NCI-H128 (cell line): ENCODE data around the gene MYOCOS.
"Not testable (repeated sequence)": the region's sequence is repeated elsewhere in the genome, so short reads cannot be mapped to it uniquely, and the experiment has no call there.

ENCODE experiments used
- DNase-seq: peaks from one replicate; lab custom pipeline; 2025; ENCODE audit not compliant: unreplicated experiment; lab: John Stamatoyannopoulos, UW

MYOCOS gene

GRCh38 chr1:171622152-171622462 lies at the start of gene MYOCOS:
Gene MYOCOS (plus strand): TSS chr1:171622243. CDS start chr1:171623884, 1,641 bp downstream.
- DNase-seq, result no peak

- DNase-seq, result no peak
Observed at GRCh38 chr1:171576144-171576543, 45.9 kb upstream of the MYOCOS start.

GRCh38 chr1:171581226-171581625 lies 40.8 kb upstream of the MYOCOS start:
- no peak for DNase-seq

- no peak for DNase-seq
Observed at GRCh38 chr1:171581766-171582165, 40.3 kb upstream of the MYOCOS start.

- no peak for DNase-seq
Observed at GRCh38 chr1:171582589-171582988, 39.5 kb upstream of the MYOCOS start.

- DNase-seq, result no peak
Observed at GRCh38 chr1:171583591-171584201, 38.3 kb upstream of the MYOCOS start.

GRCh38 chr1:171585715-171586114 lies 36.3 kb upstream of the MYOCOS start:
- no peak for DNase-seq

- no peak for DNase-seq
Observed at GRCh38 chr1:171588230-171588629, 33.8 kb upstream of the MYOCOS start.

GRCh38 chr1:171590022-171590421 lies 32.0 kb upstream of the MYOCOS start:
- DNase-seq, result no peak

GRCh38 chr1:171595324-171595723 lies 26.7 kb upstream of the MYOCOS start:
- DNase-seq, result no peak

GRCh38 chr1:171596119-171596518 lies 25.9 kb upstream of the MYOCOS start:
- DNase-seq, result no peak

- DNase-seq, result no peak
Observed at GRCh38 chr1:171596705-171597104, 25.3 kb upstream of the MYOCOS start.

GRCh38 chr1:171597203-171597602 lies 24.8 kb upstream of the MYOCOS start:
- no peak for DNase-seq

GRCh38 chr1:171600310-171600709 lies 21.7 kb upstream of the MYOCOS start:
- DNase-seq, result not testable (repeated sequence)

GRCh38 chr1:171600862-171601261 lies 21.2 kb upstream of the MYOCOS start:
- DNase-seq, result no peak

- DNase-seq, result not testable (repeated sequence)
Observed at GRCh38 chr1:171603042-171603441, 19.0 kb upstream of the MYOCOS start.

GRCh38 chr1:171606402-171606941 lies 15.6 kb upstream of the MYOCOS start:
- DNase-seq, result no peak

- no peak for DNase-seq
Observed at GRCh38 chr1:171610385-171610784, 11.7 kb upstream of the MYOCOS start.

- no peak for DNase-seq
Observed at GRCh38 chr1:171611306-171611705, 10.7 kb upstream of the MYOCOS start.

GRCh38 chr1:171613282-171613681 lies 8.8 kb upstream of the MYOCOS start:
- no peak for DNase-seq

- DNase-seq, result not testable (repeated sequence)
Observed at GRCh38 chr1:171615122-171615906, 6.7 kb upstream of the MYOCOS start.

GRCh38 chr1:171616586-171616985 lies 5.5 kb upstream of the MYOCOS start:
- no peak for DNase-seq
